Measurements from ENCODE around the gene NCBP2L.

The NCBP2L gene

DNA sequence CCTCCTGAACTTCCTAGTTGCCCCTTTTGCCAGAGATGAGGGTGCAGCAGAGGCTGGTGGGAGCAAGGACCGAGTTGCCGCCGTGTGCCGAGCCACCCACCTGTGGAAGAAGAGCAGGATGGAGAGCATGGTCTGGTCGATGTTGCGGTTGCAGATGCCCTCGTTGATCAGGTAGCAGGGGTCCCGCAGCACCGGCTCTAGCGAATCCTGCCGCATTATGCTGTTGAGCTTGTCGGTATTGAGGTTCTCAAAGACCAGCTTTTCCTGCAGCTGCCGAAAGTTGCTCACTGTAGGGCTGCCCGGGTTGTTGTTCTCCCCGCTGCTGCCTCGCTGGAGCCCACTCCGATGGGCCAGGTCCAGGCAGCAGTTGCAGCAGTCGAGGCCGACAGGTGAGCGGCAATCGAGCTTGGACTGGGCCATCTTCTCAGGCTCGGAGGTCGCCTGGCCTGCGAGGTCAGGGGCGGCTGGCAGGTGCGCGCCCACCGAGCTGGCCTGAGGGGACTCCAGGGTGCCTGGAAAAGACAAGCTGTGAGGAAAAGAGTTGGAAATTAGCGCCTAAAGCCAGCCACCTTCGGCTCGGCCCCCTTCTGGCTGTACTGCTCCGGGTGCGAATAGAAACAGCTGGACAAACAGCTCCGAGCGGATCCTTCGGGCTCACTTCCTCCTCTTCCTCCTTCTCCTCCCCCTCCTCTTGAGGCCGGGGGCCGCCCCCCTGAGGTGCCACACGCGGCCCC lies 2.4 kb upstream of the NCBP2L start:
- no peak overlapping the region for H3K9ac ChIP-seq (ENCODE audit: low read length)
- H3K4me1 ChIP-seq (ENCODE audit: insufficient read depth, low read length, severe bottlenecking), result peaks cover 10% of the 10 kb centered on the region
- H2AFZ ChIP-seq (ENCODE audit: low read length), result no peak overlapping the region
- no peaks in the 10 kb centered on the region for H3K36me3 ChIP-seq (ENCODE audit: insufficient read depth, low read length)
- no peaks in the 10 kb centered on the region for H3F3A ChIP-seq (ENCODE audit: insufficient read depth, low read length)
- H3K27ac ChIP-seq (ENCODE audit: low read depth, low read length, poor library complexity, severe bottlenecking), result no peak overlapping the region
- H3K9me2 ChIP-seq (ENCODE audit: low read depth, low read length), result no peaks in the 10 kb centered on the region
- no peaks in the 10 kb centered on the region for H3K9me3 ChIP-seq (ENCODE audit: low read length)
- no peaks in the 10 kb centered on the region for H3K27me3 ChIP-seq (ENCODE audit: insufficient read depth, low read length)
- peak overlapping the region; percentile 44 for H3K4me2 ChIP-seq (ENCODE audit: low read length)
- H3K4me3 ChIP-seq (ENCODE audit: low read depth, low read length, poor library complexity, severe bottlenecking), result peak overlapping the region; percentile 32
- H4K20me1 ChIP-seq (ENCODE audit: insufficient read depth, low read length), result no peaks in the 10 kb centered on the region
- no peaks in the 10 kb centered on the region for H3K79me2 ChIP-seq (ENCODE audit: insufficient read depth, low read length)
- TF ChIP-seq, protein P1, sequence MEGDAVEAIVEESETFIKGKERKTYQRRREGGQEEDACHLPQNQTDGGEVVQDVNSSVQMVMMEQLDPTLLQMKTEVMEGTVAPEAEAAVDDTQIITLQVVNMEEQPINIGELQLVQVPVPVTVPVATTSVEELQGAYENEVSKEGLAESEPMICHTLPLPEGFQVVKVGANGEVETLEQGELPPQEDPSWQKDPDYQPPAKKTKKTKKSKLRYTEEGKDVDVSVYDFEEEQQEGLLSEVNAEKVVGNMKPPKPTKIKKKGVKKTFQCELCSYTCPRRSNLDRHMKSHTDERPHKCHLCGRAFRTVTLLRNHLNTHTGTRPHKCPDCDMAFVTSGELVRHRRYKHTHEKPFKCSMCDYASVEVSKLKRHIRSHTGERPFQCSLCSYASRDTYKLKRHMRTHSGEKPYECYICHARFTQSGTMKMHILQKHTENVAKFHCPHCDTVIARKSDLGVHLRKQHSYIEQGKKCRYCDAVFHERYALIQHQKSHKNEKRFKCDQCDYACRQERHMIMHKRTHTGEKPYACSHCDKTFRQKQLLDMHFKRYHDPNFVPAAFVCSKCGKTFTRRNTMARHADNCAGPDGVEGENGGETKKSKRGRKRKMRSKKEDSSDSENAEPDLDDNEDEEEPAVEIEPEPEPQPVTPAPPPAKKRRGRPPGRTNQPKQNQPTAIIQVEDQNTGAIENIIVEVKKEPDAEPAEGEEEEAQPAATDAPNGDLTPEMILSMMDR (IDR thresholded peaks at IDR 0.05; ENCODE audit: low read length), result no peak
- no peak for TF ChIP-seq EZH2 (IDR thresholded peaks at IDR 0.05; ENCODE audit: borderline replicate concordance, low read length)

DNA sequence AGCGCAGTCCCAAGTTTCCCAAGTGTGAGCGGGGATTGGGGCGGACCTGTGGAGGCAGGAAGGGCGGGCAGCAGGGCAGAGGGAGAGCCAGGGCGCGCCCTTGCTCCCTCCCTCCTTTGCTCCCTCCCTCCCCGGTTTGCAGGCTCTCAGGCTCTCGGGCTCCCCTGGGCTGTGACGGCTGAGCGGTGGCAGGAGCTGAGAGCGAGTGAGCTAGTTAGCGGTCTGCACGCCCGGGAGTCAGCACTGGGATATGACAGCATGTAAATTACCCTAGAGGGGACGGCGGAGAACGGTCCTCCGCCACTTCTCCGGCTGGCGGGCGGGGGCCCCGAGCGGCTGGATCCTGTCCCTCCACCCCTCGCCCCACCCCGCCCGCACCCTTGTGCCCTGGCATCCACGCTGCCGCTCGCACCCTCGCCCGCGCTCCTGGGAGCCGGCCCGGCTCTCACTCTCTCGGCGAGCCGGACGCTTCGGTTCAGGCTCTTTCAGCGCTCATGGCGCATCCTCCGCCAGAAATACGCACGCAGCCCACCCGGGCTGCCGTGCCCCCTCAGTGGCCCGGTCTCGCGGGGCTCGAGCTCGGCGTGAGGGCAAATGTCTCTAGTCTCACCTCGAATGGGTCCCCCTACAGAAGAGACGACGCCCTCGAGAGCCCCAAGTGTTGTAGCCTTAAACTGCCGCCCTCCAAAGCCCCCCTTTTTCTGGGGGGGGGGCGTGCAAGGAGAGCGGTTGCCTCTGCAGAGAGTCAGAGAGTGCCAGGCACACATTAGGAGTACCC lies 1.6 kb upstream of the NCBP2L start, which contains the start of gene TSC22D3:
TSC22D3 (minus strand) TSS at position 54 of the 778 bp plus-strand sequence. CDS start 368 bp downstream, outside the sequence.
- H3K9ac ChIP-seq (ENCODE audit: low read length), result no peak within 1 kb of the TSS
- peak within 1 kb of the TSS; percentile 32 for H3K4me3 ChIP-seq (ENCODE audit: low read depth, low read length, poor library complexity, severe bottlenecking)
- no peaks in the 10 kb centered on the region for H3K79me2 ChIP-seq (ENCODE audit: insufficient read depth, low read length)
- H4K20me1 ChIP-seq (ENCODE audit: insufficient read depth, low read length), result no peaks in the 10 kb centered on the region
- TF ChIP-seq, protein P1 (IDR thresholded peaks at IDR 0.05; ENCODE audit: low read length), result no peak
- TF ChIP-seq EZH2 (IDR thresholded peaks at IDR 0.05; ENCODE audit: borderline replicate concordance, low read length), result no peak
- H3K9me3 ChIP-seq (ENCODE audit: low read length), result no peaks in the 10 kb centered on the region
- no peaks in the 10 kb centered on the region for H3F3A ChIP-seq (ENCODE audit: insufficient read depth, low read length)
- H3K27me3 ChIP-seq (ENCODE audit: insufficient read depth, low read length), result no peaks in the 10 kb centered on the region
- H3K27ac ChIP-seq (ENCODE audit: low read depth, low read length, poor library complexity, severe bottlenecking), result no peak within 1 kb of the TSS
- peaks cover 10% of the 10 kb centered on the region for H3K4me1 ChIP-seq (ENCODE audit: insufficient read depth, low read length, severe bottlenecking)
- H2AFZ ChIP-seq (ENCODE audit: low read length), result no peak within 1 kb of the TSS
- H3K4me2 ChIP-seq (ENCODE audit: low read length), result peak within 1 kb of the TSS; percentile 44
- no peaks in the 10 kb centered on the region for H3K36me3 ChIP-seq (ENCODE audit: insufficient read depth, low read length)
- H3K9me2 ChIP-seq (ENCODE audit: low read depth, low read length), result no peaks in the 10 kb centered on the region

DNA sequence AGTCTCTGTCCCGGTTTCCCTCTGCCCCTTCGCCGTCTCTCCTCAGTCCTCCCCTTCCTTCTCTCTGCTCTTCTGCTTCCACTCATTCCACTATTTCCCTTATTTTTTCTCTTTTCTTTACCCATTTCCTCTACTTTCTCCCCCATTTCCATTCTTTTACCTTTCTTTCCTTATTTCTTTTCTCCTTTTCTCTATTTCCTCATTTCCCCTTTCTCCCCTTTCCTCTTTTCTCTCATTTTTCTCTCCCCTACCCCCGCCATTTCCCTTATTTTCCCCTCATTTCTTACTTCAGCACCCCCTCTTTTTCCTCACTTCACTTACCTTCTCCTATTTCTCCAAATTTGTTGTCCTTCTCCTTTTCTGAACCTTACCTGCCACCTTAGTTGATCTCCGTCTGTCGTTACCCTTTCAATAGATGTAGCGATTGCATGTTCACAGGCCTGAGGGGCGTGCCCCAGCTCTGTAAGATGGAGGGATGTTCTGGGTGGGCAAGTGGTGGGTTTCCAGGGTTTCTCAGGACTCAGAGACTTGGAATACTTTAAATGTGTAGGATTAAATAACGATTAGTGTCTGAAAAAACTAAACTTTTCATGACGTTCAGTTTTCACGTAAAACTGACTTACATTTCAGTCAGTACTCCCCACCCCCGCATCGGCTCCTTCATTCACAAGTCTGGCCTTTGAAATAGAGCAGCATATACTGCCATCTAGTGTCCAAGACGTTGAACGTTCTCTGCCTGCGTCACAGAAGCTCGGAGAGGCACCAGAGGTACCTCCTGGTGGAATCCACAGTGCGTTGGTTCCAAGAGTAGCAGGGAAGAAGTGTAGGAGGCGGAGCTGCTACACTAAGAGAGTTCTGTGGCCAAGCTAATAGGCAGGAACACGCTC lies 641 bp upstream of the NCBP2L start:
- Histone ChIP-seq H3K36me3 (ENCODE audit: insufficient read depth, low read length) (no peaks in the 10 kb centered on the region), H3K9me3 (ENCODE audit: low read length) (no peaks in the 10 kb centered on the region), H3K9me2 (ENCODE audit: low read depth, low read length) (no peaks in the 10 kb centered on the region), H3K4me2 (ENCODE audit: low read length) (peak overlapping the region; percentile 44), H3K9ac (ENCODE audit: low read length) (no peak overlapping the region), H3K4me3 (ENCODE audit: low read depth, low read length, poor library complexity, severe bottlenecking) (no peak overlapping the region), H3K4me1 (ENCODE audit: insufficient read depth, low read length, severe bottlenecking) (peaks cover 10% of the 10 kb centered on the region), H4K20me1 (ENCODE audit: insufficient read depth, low read length) (no peaks in the 10 kb centered on the region), H3K27me3 (ENCODE audit: insufficient read depth, low read length) (no peaks in the 10 kb centered on the region), H3F3A (ENCODE audit: insufficient read depth, low read length) (no peaks in the 10 kb centered on the region), H2AFZ (ENCODE audit: low read length) (no peak overlapping the region), H3K27ac (ENCODE audit: low read depth, low read length, poor library complexity, severe bottlenecking) (no peak overlapping the region), H3K79me2 (ENCODE audit: insufficient read depth, low read length) (no peaks in the 10 kb centered on the region)
- TF ChIP-seq EZH2 (IDR thresholded peaks at IDR 0.05; ENCODE audit: borderline replicate concordance, low read length), result no peak
- TF ChIP-seq, protein P1 (IDR thresholded peaks at IDR 0.05; ENCODE audit: low read length), result peak; percentile 63

Data from OCI-LY1 (cell line).